Stimulated activated CD4-positive, alpha-beta T cell treated with anti-CD3 and anti-CD28 coated beads, Interleukin-1b, Interleukin-23, amount 100 ng/mL, for 4 hours (primary cell): ENCODE results near the gene ST6GAL1.
"Not testable (repeated sequence)": the region's sequence is repeated elsewhere in the genome, so short reads cannot be mapped to it uniquely, and the experiment has no call there.

Source experiments
- DNase-seq, 2 donors: peaks; one replicate each; pipeline ENCODE4 v3.0.0-alpha.2; 2020; ENCODE audit warnings: low read depth in 2 of 2

The ST6GAL1 gene

GRCh38 chr3:186994000-186994955, 64.0 kb downstream of the ST6GAL1 start:
- no peak for DNase-seq

- DNase-seq = no peak
Measured at GRCh38 chr3:186996356-186996755, 66.0 kb downstream of the ST6GAL1 start.

- no peak for DNase-seq
Measured at GRCh38 chr3:186997061-186997460, 66.7 kb downstream of the ST6GAL1 start.

DNA sequence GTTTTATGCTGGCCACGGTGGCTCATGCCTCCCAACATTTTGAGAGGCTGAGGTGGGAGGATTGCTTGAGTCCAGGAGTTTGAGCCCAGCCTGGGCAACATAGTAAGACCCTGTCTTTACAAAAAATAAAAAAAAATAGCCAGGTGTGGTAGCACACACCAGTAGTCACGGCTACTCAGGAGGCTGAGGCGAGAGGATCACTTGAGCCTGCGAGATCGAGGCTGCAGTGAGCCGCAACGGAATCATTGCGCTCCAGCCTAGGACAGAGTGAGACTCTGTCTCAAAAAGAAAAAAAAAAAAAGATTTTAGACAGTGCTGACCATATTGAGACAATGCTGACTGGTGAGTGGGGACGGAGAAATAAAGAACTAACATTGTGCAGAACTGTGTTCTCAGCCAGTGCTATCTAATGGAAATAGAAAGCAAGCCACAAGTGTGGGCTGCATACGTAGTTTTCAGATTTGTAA, 67.2 kb downstream of the ST6GAL1 start:
- DNase-seq = no peak

GRCh38 chr3:186998937-186999368, 68.6 kb downstream of the ST6GAL1 start:
- no peak for DNase-seq

DNA sequence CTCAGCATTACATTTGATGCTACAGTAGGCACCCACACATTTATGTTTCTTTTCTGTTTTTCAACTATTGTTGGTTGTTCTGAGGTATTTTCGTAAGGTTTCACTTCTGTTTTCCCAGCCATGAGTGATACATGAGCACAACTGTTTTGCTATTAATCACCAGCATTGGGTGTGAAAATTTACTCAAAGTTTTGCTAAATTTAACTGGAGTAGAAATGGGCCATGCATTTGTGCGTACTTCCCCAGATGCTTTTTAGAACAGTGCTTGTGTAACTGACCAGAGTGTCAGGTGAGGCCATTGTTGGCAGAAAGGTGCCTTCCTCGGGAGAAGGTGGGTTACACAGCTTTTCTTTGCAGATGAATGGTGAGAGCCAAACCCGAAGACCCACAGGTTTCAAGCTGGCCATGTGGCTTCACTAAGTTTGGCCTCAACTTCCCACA, 70.4 kb downstream of the ST6GAL1 start:
- DNase-seq = no peak

DNA sequence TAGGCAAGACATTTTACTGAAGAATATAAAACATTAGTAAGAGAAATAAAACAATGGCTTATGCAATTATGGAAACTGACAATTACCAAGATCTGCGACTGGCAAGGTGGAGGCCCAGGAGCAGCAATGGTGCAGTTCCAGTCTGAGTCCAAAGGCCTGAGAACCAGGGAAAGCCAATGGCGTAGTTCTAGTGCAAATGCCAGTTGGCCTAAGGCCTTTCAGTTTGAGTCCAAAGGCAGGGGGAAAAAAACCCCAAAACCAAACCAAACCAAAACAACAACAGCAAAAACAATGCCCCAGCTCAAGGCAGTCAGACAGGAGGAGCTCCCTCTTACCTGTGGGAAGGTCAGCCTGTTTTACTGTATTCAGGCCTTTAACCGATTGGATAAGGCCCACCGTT, 72.6 kb downstream of the ST6GAL1 start:
- no peak for DNase-seq

GRCh38 chr3:187005827-187006481, 75.6 kb downstream of the ST6GAL1 start:
- DNase-seq = no peak

- DNase-seq = no peak
Measured at GRCh38 chr3:187006864-187007630, 76.7 kb downstream of the ST6GAL1 start.

DNA sequence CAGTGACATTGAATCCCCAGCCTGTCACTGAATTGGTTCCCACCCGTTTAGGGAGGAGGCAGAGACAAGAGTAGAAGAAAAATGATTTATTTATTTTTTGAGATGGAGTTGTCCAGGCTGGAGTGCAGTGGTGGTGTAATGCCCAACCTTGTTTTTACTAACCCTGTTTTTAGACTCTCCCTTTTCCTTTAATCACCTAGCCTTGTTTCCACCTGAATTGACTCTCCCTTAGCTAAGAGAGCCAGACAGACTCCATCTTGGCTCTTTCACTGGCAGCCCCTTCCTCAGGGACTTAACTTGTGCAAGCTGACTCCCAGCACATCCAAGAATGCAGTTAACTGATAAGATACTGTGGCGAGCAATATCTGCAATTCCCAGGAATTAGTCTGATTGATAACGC, 80.1 kb downstream of the ST6GAL1 start:
- not testable (repeated sequence) for DNase-seq

DNA sequence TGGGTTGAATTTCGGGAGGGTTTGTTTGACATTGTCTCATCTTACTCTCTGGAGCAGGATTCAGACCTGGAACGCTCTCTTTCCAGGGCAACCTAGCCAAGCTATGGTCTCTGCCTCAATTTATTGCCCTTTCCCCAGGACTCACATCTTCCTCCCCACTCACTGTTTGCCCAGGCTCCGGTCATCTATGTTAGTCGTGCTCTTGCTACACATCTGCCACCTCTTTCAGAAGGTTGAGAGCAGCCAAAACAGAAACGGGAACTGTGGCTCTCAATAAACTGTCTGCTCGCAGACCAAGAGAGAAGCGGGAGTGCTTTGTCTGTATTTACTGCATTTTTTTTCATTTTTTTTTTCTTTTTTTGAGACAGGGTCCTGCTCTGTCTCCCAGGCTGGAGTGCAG, 81.6 kb downstream of the ST6GAL1 start:
- no peak for DNase-seq

DNA sequence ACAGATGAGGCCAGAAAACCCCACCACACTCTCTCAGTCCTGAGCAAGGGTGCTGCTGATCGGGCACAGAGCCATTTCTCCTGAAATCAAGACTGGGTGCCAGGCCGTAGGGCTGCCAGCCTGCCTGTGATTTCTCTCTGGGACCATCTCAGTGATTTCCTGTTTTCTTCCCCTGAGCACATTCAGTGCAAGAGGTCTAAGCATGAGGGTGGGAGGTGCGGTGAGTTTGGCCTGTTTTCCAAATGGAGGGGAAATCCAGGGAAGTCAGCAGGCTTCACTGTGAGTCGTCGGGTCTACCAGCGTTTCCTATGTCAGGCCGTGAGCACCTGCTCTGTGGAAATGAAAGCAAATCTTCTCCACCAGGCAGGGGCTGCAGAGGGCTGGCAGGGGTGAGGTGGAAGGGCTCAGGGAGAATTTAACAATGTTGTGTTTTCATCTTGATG, 82.3 kb downstream of the ST6GAL1 start:
- peak; percentile 38 to 42 for DNase-seq

DNA sequence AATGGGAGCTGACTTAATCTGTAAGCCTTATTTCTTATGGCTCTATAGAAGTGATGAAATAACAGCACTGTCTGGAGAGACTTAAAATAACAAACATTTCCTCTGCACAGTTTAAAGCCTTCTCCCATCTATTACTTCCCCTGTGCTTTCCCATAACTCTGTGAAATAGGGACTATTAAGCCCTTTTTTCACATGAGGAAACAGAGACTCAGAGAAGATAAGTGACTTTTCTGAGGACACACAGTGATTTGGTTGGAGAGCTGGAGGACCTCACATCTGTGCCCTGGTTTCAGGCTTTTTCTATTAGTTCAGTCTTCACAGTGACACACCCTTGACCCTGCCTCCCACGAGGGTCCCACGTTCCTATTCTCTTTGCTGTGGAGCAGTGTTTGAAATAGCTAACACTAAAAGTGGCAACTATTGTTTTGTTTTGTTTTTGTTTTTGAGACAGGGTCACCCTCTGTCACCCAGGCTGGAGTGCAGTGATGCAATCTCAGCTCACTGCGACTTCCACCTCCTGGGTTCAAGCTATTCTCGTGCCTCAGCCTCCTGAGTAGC, 82.9 kb downstream of the ST6GAL1 start:
- DNase-seq = no peak

DNA sequence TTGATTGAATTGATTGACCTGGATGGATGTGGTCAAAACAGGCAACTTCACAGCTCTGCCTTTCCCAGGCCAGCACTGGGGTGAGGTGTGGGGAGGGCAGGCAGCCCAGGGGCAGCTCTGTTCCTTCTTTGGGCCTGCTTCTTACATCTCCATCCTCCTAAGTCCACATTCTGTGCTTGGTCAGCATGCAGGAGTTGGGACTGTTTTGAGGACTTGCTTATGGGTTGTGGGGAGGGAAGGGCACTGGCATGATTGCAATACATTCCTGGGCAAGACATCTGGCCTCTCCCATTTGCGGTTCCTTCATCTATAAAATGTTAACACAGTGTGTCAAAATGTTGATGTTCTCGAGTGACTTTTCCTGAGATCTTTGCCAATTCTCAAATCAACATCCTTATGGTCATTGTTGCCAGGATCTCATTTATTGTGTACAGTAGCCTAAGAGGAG, 84.1 kb downstream of the ST6GAL1 start:
- DNase-seq = no peak

GRCh38 chr3:187015903-187016638, 85.7 kb downstream of the ST6GAL1 start:
- DNase-seq = no peak

- DNase-seq = no peak
Measured at GRCh38 chr3:187016639-187017345, 86.5 kb downstream of the ST6GAL1 start.

DNA sequence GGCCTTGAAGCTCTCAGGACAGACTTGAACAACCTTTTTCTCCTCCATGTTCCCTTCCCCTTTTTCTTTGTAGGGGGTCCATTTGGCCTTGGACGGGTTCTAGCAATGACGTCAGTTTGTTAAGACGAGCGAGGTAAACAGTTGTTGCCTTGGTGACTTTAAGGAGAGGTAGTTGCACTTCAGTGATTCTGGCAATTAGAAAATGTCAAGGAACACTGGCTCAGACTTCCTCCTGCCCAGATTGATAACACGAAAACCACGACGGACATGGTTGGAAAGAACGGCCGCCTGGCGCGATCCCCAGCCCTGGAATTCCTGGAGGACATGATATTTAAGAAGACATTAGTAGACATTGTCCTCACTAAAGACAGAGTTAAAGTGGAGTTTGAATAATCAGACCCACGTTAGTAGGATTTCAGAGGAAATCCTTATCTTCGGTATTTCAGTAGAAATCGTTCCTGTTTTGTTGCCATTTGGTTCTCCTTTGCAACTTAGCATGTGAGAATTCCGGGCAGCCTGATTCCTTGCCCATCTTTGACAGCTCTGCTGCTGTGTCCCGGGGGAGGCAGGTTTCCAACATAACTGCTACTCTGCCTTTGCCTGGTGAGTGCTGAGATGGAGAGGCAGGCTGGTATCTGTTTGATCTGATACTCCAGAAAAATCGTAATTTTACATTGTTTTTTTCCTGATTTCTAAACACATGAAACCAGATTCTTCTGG, 87.3 kb downstream of the ST6GAL1 start:
- DNase-seq = no peak

DNA sequence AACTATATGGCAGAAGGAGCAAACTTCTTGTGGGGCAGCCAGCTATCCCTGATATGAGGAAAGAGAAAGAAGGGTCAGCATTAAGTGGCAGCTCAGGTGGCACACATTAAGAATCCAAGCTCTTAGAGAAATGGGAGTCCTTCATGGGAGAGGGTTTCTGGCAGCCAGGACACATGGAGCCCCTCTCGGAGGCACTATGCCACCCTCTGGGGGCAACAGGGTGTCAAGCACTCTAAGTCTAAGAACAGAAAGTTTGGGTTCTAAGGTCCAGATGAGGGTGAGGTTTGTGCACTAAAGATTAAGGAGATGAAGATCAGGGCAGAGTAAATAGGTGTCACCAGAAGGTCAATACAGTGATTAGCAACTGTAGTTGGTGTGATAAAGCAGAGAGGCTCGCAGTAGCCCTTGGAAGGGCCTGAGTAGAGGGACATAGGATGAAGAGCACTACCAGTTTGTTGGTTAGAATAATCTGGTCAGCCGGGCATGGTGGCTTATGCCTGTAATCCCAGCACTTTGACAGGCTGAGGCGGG, 89.3 kb downstream of the ST6GAL1 start:
- no peak for DNase-seq

DNA sequence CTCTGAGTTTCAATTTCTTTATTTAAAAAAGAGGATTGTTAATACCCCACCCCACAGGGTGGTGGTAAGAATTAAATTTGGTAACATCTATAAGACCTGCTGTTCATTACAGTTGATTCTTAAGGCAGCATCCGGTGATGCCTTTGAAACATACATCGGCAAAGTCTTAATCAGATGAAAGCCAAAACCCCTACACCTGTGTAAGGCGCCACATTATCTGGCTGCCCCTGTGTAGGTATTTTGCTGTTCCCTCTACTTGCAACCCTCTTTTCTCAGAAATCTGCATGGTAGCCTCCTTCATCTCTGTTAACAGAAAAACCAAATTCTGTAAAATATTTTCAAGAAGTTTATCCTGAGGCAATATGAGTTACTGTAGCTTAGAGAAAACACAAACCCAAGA, 90.0 kb downstream of the ST6GAL1 start:
- no peak for DNase-seq
